ENCODE results near the gene PTTG1IP.

PTTG1IP gene

DNA sequence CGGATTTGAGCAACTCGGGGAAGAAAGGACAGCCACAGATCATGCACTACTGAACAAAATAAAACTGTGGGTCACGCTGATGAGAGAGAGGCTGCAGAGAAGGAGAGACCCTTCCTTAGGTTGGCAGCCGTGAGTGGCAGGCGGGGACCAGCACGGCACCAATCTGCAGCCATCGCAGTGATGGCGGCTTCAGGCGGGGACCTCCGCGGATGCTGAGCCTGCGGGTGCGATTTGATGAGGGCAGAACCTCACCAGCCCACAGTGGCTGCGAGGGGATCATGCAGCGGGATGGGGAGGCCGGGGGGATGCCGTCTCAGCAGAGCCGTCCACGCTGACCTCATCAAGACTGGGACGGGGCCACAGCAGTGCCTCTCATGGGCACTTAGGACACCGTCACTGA lies 35.4 kb upstream of the PTTG1IP start:
- no peak for DNase-seq (ENCODE audit: low read depth)

DNA sequence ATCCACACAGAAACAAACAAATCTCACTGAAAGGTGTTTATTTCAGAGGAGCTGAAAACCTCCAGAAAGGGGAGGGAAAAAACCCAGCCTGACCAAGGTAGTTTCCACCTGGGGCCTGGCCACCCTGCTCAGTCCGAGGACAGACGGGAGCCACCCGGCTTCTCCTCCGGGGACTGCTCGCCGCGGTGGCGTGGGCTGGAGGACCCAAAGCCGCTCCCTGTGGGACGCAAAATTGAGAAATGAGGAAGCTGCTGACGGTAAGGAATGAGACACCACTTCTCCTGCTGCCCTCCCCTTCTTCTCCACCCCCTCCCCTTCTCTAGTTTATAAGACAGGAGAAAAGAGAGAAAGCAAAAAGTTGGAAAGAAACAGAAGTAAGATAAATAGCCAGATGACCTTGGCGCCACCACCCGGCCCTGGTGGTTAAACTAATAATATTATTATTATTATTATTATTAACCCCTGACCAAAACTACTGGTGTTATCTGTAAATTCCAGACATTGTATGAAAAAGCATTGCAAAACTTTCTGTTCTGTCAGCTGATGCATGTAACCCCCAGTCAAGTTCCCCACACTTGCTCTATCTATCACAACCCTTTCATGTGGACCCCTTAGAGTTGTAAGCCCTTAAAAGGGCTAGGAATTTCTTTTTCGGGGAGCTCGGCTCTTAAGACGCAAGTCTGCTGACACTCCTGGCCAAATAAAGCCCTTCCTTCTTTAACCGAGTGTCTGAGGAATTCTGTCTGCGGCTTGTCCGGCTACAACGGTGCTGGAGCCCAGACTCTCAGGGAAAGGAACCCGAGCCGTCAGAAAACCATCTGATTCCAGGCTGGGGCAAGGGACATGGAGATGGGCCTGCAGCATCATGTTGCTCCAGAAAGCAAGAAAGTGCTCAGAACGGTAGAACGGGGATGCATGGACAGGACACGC lies 34.7 kb upstream of the PTTG1IP start:
- no peak for DNase-seq (ENCODE audit: low read depth)

DNA sequence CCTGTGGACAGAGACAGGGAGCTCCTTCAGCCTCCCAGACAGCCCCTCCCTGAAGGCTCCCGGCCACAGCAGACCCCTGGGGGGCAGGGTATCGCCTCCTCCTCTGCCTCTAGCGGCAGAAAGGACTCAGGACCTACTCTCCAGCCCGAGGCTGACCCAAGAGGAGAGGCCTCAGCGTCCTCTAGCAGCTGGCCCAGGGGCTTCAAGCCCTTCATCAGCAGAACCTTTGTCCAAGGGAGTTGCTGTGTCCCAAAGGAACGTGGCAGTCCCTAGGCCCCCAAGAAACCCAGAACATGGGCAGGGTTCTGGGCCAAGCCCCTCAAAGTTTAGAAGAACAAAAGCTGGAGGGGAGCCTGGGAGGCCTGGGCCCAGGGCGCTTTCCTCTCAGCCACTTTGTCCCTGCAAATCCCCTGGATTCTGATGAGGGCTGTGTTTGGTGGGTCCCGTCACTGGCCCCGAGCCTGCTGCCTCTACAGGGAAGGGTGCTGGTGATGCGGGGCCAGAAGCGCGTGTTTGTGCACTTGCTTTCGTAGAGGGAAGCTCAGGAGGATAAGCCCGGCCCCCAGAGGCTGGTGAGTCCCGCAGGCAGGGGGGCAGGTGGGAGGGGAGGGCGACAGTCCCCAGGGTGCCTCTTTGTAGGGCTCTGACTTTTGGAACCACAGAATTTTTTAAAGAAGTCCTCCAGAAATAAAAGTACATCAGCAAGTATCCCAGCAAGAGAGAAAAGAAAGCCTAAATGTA lies 33.9 kb upstream of the PTTG1IP start:
- DNase-seq (ENCODE audit: low read depth), result no peak

DNA sequence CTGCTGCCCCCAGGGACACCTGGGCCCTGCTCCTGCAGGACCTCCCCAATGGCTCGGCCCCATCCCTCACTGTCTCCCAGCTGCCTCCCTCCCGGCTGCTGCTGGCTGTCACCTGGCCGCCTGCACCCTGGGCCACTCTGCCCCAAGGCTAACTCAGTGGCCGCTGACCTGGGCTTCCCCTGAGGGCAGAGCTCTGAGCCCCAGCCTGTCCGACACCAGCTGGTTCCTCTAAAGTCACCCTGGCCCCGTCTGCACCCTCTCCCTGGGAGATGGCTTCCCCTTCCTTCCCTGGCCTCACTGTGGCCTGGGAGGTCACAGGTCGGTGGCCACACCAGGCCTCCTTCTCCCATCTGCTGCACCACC lies 32.2 kb upstream of the PTTG1IP start:
- DNase-seq (ENCODE audit: low read depth), result no peak

DNA sequence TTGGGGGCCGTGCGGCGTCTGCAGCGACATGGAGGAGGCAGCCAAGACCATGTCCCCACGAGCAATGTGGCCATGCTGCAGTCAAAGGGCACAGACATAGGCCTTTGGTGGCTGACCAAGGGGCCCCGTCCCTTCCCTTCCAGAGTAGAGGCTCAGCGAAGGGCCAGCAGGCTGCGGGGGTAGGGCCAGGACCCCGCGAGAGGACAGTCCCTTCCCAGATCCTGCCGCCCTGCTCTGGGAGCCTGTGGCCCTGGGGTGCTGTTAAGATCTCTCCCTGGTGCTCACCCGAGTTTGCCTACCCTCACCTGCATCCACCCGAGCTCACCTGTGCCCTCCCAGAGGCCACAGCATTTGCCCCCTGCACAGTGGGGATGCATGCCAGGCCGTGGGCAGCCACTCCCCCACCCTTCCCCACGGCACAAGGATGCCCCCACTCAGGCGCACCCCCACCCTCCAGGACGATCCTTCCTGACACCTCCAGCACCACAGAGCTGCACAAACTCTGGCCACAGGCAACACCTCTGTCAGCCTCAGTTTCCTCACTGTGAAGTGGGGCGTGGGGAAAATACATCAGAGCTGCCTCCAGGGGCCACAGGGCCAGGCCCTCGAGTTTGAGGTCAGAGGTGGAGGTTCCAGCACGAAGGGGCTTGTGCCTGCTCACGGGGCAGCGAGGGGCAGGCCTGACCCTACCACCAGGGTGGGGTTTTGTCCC lies 31.7 kb upstream of the PTTG1IP start:
- DNase-seq (ENCODE audit: low read depth), result no peak

DNA sequence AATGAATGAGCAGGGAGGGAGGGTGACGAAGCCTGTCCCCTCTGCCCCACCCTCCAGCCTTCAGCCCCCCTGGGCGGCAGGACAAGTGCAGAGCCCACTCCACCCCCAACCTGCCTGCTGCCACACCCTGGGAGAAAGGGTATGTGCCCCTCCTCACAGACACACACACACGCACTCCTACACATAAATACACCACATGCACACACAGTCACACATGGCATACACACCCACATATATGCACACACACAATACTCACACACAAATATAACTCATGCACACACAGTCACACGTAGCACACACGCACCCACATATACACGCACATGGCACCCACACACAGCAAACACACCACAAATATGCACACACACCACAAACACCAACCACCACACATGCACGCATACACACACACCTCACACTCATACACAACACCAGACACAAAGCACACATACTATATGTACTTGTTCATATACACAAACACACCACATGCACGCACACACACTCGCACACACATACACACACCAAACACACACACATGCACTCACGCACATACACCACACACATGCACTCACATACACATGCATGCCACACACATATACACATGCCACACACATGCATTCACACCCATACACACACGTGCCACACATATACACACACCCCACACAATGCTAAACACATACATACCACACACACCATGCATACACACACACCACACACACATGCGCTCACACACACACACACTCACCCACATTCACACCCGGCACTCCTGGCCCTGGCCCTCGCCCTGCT lies 30.8 kb upstream of the PTTG1IP start:
- DNase-seq (ENCODE audit: low read depth), result no peak

DNA sequence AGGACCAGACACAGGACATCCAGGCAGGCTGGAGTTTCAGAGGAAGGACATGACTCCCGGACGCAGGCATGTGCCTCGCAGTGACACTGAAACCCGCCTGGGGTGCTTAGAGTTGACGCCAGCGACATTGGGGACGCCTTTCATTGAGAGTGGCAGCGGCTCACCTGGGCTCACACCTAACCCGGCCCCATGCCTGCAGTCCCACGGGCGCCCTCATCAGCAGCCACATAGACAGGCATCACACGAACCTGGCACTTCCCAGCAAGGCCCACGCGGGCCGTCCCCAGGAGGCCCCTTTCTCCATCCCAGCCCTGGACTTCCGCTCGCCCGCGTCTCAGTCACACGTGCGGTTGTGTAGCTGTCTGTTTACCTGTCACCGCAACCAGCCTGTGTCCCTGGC lies 30.2 kb upstream of the PTTG1IP start:
- no peak for DNase-seq (ENCODE audit: low read depth)

DNA sequence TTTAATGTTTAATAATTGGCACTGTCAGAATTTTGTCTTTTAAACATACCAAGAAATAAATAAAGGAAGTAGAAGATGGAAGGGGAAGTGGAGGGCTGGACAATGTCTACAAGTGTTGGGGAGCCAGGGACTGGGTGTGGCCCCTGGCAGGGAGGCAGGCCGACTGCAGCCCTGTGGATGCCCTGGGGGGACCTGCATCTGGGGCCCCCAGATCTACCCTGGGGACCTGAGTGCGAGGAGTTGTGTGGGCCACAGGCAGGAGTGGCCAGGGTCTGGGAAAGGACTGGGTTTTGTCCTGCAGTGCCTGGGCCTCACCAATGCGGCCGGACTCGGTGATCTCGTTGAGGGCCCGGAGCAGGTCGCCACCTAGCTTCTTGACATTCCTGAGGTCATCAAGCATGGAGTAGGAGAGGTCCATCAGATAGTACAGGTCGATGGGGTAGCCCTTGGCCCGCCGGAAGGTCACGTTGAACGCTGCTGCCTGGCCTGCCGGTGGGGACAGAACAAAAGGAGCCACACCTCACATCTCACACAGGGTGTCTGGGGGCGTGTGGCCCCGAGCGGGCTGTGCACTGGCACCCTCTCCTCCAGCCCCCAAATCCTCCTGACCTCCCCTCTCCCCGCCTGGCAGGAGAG lies 29.7 kb upstream of the PTTG1IP start:
- no peak for DNase-seq (ENCODE audit: low read depth)

DNA sequence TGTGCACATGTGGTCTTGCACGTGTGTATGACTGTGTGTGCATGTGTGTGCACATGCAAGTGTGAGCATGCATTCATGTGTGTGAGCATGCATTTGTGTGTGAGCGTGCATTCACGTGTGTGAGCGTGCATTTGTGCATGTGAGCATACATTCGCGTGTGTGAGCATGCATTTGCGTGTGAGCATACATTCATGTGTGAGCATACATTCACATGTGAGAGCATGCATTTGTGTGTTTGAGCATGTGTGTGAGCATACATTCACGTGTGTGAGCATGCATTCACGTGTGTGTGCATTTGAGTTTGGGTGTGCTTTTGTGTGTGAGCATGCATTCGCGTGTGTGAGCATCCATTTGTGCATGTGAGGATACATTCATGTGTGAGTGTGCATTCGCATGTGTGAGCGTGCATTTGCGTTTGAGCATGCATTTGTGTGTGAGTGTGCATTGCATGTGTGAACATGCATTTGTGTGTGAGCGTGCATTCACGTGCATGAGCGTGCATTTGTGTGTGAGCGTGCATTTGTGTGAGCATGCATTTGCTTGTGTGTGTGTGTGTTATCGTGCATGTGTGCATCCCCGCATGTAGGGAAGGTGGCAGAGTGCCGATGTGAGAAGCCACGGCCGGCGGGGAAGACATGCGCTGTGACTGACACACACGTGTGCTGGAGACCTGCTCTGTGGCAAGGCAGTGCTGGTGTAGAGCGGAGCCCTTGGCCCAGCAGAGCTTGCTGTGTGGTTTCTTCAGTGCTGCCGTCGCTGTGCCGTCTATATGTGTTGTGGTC lies 29.0 kb upstream of the PTTG1IP start:
- no peak for DNase-seq (ENCODE audit: low read depth)

DNA sequence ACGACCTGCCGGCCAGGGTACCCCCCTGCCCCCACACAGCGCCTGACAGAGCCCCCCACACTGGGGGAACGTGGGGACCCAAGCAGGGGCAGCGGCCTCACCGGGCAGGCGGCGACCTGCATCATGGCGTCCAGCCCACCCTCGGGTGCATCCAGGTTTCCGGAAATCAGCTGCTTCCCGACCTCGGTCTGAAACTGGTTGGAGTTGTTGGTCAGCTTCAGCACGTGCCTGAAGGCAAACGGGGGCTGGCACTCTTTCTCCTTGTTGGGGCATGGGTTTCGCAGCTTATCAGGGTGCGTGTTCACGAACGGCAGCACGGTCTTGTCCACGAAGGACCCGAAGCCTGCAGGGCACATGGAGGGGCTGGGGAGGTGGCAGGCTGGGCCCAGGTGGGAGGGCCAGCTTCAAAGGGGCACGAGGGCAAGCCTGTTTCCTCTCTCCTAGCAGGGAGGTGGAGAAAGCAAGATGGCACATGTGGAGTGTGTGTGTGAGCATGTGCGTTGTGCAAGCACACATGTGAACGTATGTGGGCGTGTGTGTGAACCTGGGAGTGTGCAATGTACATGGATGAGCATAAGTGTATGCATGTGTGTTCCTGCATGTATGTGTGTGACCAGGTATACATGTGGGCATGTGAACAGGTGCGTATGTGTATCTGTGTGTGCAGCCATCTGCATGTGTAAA lies 28.0 kb upstream of the PTTG1IP start:
- no peak for DNase-seq (ENCODE audit: low read depth)

DNA sequence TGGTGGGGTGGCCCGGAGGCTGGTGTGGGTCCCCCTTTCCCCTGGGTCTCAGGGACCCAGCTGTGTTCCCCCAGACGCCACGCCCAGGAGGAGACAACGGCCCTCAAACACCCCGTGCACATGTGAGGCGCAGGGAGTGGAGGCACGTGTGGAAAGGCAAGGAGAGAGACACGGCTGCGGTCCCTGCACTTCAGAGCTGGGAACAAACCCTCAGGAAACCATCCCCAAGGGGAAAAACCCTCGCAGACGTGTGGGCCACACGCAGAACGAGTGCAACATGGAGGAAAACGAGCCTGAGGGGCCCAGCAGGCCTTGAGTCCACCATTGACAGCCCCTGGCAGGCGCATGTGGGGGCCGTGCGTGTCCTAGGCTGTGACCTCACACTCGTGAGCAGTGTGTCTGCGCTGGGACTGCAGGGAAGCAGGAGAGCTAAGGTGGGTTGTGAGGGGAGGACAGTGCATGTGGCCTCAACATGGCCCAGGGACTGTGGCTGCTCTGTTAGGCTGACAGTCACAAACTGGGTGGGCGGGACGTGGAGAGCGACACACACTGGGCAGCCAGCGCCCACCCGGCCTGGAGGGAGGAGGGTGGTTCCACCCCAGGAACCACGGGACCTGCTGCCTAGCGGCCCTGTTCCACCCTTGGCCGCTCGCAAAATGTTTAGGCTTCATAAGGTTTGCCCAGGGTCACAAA lies 27.2 kb upstream of the PTTG1IP start:
- no peak for DNase-seq (ENCODE audit: low read depth)

DNA sequence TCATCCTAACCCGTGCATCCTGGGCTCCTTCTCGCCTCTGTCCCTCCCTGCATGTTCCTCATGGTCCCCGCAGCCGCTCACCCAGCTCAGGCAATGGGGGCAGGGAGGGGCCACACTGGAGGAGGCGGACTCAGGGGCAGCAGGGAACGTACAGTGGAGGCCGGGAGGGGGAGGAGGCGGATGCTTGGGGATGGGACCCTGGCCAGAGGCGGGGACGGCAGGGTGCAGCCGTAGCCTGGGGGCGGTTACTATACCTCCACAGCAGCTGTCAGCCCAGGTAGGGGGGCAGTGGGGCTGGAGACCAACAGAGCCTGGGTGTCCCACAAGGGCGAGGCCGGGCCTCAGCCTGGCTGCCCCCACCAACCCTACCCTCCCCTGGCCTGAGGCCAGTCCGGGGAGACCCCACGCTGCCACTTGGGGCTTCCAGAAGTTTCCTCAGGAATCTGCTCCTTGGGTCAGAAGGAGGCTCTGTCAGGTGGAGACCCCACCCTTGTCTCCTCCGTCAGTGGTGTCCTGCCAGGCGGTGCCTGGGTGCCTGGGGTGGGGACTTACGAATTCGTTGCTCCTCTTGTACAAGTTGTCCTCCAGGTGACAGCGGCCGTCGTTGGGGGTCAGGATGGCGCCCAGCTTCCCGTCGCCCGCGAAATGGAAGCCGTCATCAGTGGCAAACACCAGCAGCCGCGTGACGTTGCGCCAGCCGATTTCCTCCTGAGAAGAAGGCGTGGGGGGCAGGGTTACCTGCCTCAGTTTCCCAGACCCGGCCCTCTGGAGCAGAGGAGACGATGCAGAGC lies 26.5 kb upstream of the PTTG1IP start:
- no peak for DNase-seq (ENCODE audit: low read depth)

DNA sequence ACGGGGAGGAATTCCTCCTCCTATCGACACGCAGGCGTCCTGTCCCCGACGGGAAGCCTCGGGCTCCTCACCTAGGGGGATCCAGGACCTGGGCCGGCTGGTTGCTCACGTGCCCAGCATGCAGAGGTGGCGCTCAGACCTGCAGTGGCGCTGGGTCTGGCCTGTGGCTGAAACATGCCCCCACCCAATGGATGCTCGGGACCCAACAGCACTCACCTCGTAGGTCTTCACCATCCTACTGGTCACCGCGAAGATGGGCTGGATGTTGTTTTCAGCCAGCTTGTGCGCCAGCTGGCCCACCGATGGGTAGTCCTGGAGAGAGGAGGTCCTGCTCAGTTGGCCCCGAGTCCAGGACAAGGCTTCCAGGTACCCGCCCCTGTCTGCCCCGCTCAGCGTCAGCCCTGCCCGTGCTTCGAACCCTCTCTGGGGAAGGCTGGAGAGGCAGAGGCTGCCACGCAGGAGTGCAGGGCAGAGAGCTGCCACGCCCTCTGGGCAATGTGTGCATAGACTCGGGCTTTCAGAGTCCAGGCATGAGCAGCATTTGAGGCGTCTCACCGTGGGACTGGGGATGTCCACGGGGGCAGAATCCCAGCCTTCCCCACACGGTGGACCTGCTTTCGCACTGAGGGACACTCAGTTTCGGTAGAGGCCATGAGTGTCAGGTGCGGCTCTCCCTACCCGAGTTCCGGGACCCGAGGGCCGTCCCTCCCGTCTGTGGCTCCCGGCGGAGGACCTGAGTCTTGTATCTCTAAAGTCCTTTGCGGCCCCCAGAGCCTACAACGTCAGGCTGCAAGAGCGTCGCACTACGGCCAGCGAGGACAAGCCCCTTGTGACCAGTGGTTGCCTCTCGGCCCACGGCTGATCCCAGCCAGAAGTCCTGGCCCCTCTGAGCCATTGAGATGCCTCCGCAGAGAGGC lies 25.6 kb upstream of the PTTG1IP start:
- no peak for DNase-seq (ENCODE audit: low read depth)

DNA sequence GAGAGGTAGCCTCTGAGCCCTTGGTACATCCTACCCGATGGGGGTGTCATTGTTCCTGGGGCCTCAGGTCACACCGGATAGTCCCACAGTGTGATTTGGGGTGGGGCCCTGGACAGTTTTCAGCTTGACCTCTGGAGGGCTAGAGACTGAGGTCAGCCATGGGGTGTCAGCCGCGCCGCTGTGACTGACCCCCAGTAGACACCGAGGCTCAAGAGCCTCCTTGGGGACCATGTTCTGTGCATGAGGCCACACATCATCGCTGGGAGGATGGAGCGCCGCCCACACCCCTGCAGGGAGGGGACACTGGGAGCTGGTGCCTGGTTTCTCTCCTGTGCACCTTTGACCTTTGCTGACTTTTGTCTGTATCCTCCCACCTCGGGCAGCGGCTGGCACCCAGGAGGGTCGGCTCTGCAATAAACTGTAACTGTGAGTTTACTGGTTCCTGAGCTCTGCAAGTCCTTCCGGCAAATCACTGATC lies 24.6 kb upstream of the PTTG1IP start:
- DNase-seq (ENCODE audit: low read depth), result no peak

DNA sequence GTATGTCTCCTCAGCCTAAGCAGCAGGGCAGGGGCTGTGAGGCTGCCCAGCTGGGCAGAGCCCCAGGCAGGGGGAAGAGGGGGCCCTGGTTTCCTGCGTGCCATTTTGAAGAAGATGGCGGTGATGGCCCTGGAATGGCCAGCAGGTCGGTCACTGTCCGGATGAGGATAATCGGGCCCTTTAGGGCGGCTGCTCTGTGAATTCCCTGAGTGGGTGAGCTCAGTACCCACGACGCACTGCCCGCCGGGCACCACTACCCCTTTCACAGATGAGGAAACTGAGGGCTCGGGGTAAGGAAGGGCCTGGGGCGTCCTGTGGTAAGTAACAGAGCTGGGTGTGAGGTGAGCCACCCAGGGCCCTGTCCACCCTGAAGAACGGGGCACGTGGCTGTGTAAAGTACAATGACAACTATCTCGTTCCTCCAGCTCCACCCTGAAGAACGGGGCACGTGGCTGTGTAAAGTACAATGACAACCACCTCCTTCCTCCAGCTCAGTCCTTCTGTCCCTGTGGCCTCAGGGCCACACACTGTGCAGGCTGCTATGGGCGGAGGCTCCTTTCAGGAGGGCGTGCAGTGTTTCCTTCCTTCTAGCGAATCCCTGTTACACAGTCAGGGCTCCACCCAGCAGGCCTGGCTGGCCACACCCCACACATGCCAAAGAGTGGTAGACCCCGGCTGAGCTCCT lies 24.0 kb upstream of the PTTG1IP start:
- DNase-seq (ENCODE audit: low read depth), result no peak

DNA sequence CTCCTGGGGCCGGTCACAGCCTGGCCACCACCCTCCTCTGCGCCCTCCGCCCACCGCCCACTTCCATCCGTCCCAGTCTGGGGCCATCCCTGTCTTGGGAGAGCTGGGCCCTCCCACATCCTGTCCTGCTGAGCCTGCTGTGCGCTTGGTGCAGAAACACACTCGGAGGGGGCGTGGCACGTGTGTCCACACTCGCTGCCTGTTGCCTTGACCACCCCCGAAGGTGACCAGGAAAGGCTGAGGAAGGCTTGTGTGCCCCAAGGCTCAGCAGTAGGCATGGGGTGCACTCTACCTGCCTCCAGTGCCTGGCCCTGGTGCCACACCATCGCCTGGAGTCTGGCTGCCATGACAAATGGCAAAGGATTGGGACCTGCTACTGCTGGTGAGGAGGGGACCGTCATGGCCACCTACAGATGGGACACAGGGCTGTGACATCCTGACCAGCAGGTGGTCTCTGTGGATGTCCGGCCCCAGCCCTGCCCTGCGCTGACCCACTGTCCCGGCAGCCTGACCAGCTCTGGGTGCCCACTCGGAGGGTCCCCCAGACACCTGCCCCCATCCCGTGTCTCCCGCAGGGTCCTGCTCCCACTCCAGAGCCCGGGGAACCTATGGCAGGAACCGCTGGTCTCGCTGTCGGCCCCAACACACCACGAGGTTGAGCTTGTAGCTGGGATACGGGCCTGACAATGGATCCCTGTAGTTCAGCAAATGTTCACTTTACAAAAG lies 23.2 kb upstream of the PTTG1IP start:
- DNase-seq (ENCODE audit: low read depth), result no peak
